ENCODE measurements around the gene NOG. TPM values are rescaled to one million over a fixed set of nuclear protein-coding genes. Genes with fewer than 3 reads are reported as not detected.

Gene NOG
- total RNA-seq, 2 experiments from 2014 or later = 2.6 to 3.4 TPM

DNA sequence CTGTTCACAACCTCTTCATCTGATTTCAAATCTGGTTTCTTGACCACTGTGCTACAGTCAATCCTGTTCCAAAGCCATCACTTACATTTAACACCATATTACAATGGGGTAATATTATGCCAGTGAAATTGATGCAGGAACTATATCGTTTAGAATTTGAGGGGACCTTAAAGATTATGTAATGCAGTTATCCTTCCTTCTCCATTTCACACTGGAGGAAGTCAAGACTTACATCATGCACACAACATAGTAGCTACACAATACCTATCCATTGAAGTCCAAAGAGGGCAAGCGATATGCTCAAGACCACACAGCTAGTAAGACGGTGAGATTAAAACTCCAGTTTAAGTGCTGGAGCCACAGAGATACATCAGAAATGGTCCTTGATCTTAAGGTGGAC is 16.8 kb downstream of the NOG start:
- Mint-ChIP-seq H3K9me3 (ENCODE audit: low read depth) (no peaks in the 10 kb centered on the region), H3K4me1 (peaks cover 8% of the 10 kb centered on the region), H3K4me3 (no peak overlapping the region), H3K27ac (no peak overlapping the region), H3K27me3 (no peaks in the 10 kb centered on the region), H3K36me3 (ENCODE audit: low read depth) (no peaks in the 10 kb centered on the region)
- CTCF ChIA-PET = interaction anchor here (0.7 to 2.3 kb wide), 2 partner anchors 11 to 106 kb away, joined by 3 to 6 read pairs; no protein-coding TSS in a partner anchor
- intact Hi-C loops (cut with DNase I, micrococcal nuclease) = no loop called here
- POLR2A ChIA-PET = no interaction called here
- DNase-seq (no peak), ATAC-seq (no peak)

DNA sequence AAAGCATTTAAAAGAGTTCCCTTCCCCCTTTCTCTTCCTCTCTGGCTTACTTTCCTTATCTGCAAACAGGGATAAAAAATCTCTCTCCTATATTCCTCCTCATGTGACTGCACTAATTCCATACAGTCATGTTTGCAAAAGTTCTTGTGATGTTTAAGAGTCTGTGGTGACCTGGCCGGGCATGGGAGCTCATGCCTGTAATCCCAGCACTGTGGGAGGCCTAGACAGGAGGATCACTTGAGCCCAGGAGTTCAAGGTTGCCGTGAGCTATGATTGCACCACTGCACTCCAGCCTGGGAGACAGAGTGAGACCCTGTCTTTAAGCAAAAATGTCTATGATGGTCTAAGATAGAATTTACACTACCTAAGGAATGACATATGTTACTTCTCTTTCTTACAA is 19.6 kb downstream of the NOG start:
- DNase-seq = no peak
- no peaks in the 10 kb centered on the region for H3K27me3 Mint-ChIP-seq
- H3K9me3 Mint-ChIP-seq (ENCODE audit: low read depth) = no peaks in the 10 kb centered on the region
- peaks cover 7% of the 10 kb centered on the region for H3K4me1 Mint-ChIP-seq
- POLR2A ChIA-PET = no interaction called here
- intact Hi-C loops (cut with DNase I, micrococcal nuclease) = no loop called here
- H3K36me3 Mint-ChIP-seq (ENCODE audit: low read depth) = no peaks in the 10 kb centered on the region
- no peak for ATAC-seq
- CTCF ChIA-PET = no interaction called here
- H3K27ac Mint-ChIP-seq = no peak overlapping the region
- H3K4me3 Mint-ChIP-seq = no peak overlapping the region

DNA sequence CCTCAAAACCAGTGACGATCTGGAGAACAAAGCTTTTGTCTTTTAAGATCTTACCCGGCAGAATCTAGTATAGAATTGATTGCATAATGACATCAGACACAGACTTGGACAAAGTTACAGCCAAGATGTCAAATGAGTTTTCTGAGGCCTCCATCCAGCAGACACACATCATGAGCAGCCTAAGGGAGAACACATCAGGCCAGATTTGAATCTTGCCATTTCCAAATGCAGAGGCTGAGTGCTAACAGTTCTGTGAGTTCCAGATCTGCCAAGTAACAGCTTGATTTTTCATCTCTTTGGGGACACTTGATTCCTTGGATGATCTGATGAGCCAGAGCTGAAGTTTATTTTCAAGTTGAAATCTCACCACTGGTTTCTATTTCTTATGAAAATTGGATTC is 21.0 kb downstream of the NOG start:
- DNase-seq (no peak), ATAC-seq (no peak)
- POLR2A ChIA-PET = no interaction called here
- intact Hi-C loops (cut with DNase I, micrococcal nuclease) = no loop called here
- Mint-ChIP-seq H3K36me3 (ENCODE audit: low read depth) (no peaks in the 10 kb centered on the region), H3K9me3 (ENCODE audit: low read depth) (no peaks in the 10 kb centered on the region), H3K4me1 (peaks cover 7% of the 10 kb centered on the region), H3K4me3 (no peak overlapping the region), H3K27me3 (no peaks in the 10 kb centered on the region), H3K27ac (no peak overlapping the region)
- CTCF ChIA-PET = no interaction called here

DNA sequence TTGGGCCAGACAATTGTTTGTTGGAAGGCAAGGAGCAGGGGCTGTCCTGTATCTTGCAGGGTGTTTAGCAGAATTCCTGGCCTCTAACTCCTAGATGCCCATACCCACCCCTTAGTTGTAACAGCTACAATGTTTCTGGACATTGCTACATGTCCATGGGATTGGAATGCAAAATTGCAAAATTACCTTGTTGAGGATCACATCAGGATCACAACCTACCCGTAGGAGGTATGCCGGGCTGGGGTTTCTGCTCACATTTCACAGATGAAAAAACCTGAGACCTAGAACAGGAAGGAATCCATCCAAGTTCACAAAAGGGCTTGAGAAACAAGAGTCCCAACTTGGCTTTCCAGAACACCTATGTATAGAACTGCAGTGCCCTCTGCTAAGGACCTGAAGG is 22.7 kb downstream of the NOG start:
- intact Hi-C loops (cut with DNase I, micrococcal nuclease) = no loop called here
- CTCF ChIA-PET = interaction anchor here (0.6 to 1.4 kb wide), 2 partner anchors 100 to 189 kb away, joined by 3 read pairs; no protein-coding TSS in a partner anchor
- H3K36me3 Mint-ChIP-seq (ENCODE audit: low read depth) = no peaks in the 10 kb centered on the region
- DNase-seq = no peak
- H3K4me3 Mint-ChIP-seq = no peak overlapping the region
- peaks cover 7% of the 10 kb centered on the region for H3K4me1 Mint-ChIP-seq
- no peaks in the 10 kb centered on the region for H3K27me3 Mint-ChIP-seq
- ATAC-seq = no peak
- H3K27ac Mint-ChIP-seq = no peak overlapping the region
- no peaks in the 10 kb centered on the region for H3K9me3 Mint-ChIP-seq (ENCODE audit: low read depth)
- POLR2A ChIA-PET = no interaction called here

DNA sequence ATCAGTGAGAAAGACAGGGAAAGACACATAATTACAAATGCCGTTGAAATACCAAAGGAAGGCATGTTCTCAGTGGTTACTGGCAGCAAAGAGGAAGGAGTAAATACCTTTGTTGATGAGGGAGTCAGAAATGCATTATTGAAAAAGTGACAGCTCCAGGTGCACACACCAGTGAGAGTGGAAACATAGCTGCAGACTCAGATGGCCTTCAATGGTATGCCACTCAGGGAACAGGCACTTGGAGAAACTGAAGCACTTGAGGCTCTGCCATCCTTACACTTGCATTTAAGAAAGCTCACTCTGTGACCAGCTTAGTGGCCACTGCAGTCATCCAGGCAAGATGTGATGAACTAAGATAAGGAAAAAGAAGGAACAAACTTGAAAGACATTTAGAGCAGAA is 29.9 kb downstream of the NOG start:
- CTCF ChIA-PET = interaction anchor here (0.7 to 1.4 kb wide), 4 partner anchors 25 to 888 kb away, joined by 3 to 4 read pairs (median 3); no protein-coding TSS in a partner anchor
- intact Hi-C loops (cut with DNase I, micrococcal nuclease) = no loop called here
- H3K4me1 Mint-ChIP-seq = peaks cover 3% of the 10 kb centered on the region
- no peak overlapping the region for H3K4me3 Mint-ChIP-seq
- H3K27me3 Mint-ChIP-seq = no peaks in the 10 kb centered on the region
- no peaks in the 10 kb centered on the region for H3K36me3 Mint-ChIP-seq (ENCODE audit: low read depth)
- POLR2A ChIA-PET = interaction anchor here (0.5 to 0.6 kb wide), 2 partner anchors 25 to 142 kb away, joined by 3 to 4 read pairs; no protein-coding TSS in a partner anchor
- no peaks in the 10 kb centered on the region for H3K9me3 Mint-ChIP-seq (ENCODE audit: low read depth)
- no peak overlapping the region for H3K27ac Mint-ChIP-seq
- DNase-seq (no peak), ATAC-seq (no peak)

DNA sequence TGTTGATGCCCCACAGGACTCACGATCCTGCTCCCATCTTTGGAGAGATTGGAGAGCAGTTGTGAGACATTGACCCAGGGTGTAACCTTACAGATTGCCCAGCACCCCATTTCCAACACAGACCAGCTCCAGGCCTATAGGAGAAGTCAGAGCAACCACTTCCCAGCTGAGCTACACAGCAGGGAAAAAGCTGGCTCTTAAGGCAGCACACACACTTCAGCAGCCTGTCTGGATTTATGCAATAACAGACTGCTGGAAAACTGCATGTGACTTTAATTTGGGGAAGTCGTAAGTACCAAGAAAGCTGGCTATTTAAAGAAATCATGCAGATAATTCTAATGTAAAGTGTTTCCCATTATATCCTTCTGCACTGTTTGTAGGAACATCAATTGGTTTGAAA is 30.8 kb downstream of the NOG start:
- intact Hi-C loops (cut with DNase I, micrococcal nuclease) = no loop called here
- Mint-ChIP-seq H3K36me3 (ENCODE audit: low read depth) (no peaks in the 10 kb centered on the region), H3K27me3 (no peaks in the 10 kb centered on the region), H3K4me1 (peaks cover 3% of the 10 kb centered on the region), H3K27ac (no peak overlapping the region), H3K4me3 (no peak overlapping the region), H3K9me3 (ENCODE audit: low read depth) (no peaks in the 10 kb centered on the region)
- ChIA-PET POLR2A (no interaction called here), CTCF (interaction anchor here (0.7 to 1.9 kb wide), 3 partner anchors 21 to 91 kb away, joined by 3 to 4 read pairs (median 4); no protein-coding TSS in a partner anchor)
- DNase-seq (no peak), ATAC-seq (no peak)

DNA sequence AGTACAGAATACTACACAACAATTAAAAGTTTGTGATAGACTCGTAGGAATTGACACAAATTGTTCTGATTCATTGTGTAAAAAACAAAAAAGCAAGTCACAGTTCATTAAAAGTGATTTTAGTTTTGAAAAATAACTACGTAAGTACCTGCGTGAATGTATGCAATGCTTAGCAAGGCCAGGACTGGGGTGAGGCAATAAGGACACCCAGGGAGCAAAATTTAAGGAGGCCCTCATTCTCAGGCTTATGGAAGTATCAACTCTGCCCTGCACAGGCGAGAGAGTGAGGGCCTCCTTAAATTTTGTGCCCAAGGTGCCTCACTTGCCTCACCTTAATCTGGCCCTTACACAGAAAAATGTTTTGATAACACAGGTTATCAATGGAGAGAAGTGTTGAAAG is 31.4 kb downstream of the NOG start:
- Mint-ChIP-seq H3K4me1 (peaks cover 5% of the 10 kb centered on the region), H3K27ac (no peak overlapping the region), H3K27me3 (no peaks in the 10 kb centered on the region), H3K36me3 (ENCODE audit: low read depth) (no peaks in the 10 kb centered on the region), H3K9me3 (ENCODE audit: low read depth) (no peaks in the 10 kb centered on the region), H3K4me3 (no peak overlapping the region)
- ATAC-seq = no peak
- intact Hi-C loops (cut with DNase I, micrococcal nuclease) = no loop called here
- DNase-seq = no peak
- ChIA-PET POLR2A (no interaction called here), CTCF (interaction anchor here (0.7 to 1.9 kb wide), 3 partner anchors 22 to 91 kb away, joined by 3 to 4 read pairs (median 4); no protein-coding TSS in a partner anchor)

DNA sequence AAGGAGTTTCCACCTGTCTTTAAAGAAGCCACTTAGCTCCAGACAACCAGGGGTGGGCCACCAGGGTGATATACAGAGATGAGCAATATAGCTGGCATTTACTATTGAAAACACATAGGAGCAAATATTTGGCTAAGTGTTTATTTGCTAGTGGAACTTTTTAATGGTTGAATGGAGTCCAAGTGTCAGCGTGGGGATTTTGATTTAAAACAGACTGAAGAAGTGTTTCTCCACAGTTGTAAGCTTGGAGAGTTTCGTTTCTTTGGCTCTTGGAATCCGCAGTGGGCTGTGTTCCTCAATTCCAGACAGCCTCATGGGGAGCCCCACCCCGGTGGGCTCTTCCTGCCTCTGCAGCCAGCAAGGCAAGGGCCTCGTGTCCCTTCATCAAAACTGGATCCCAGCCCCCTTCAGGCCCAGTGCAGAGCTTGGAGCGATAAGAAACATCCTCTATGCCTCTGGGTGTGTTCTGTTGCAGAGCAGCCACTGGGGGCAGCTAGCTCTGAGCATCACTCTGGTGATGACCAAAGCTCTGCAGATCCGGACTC is 36.1 kb downstream of the NOG start:
- intact Hi-C loops (cut with DNase I, micrococcal nuclease) = no loop called here
- peak; percentile 84 for ATAC-seq
- Mint-ChIP-seq H3K4me1 (peaks cover 3% of the 10 kb centered on the region), H3K4me3 (no peak overlapping the region), H3K9me3 (ENCODE audit: low read depth) (no peaks in the 10 kb centered on the region), H3K27me3 (no peaks in the 10 kb centered on the region), H3K27ac (no peak overlapping the region), H3K36me3 (ENCODE audit: low read depth) (no peaks in the 10 kb centered on the region)
- ChIA-PET POLR2A (no interaction called here), CTCF (interaction anchor here (0.6 to 1.3 kb wide), 9 partner anchors 8 to 325 kb away, joined by 3 to 7 read pairs (median 3); no protein-coding TSS in a partner anchor)
- peak; percentile 29 for DNase-seq

DNA sequence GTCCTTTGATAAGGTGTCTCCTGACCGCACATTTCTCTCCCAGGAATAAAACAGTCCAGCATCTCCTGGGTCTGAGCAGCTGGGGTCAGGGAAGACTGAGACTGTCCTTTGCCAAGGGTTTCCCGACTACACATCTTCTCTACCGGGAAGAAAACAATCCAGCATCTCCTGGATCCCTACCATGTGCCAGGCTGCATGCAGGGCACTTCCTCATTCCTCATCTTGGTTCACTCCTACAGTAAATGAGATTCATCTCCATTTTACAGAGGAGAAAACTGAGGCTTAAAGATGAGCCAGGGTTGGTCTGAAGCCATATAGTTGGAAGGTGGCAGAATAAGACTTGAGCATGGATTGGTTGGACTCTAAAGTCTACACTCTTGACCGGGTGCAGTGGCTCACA is 36.7 kb downstream of the NOG start:
- no peak overlapping the region for H3K27ac Mint-ChIP-seq
- CTCF ChIA-PET = interaction anchor here (0.6 to 1.3 kb wide), 6 partner anchors 8 to 213 kb away, joined by 3 to 7 read pairs (median 3); no protein-coding TSS in a partner anchor

DNA sequence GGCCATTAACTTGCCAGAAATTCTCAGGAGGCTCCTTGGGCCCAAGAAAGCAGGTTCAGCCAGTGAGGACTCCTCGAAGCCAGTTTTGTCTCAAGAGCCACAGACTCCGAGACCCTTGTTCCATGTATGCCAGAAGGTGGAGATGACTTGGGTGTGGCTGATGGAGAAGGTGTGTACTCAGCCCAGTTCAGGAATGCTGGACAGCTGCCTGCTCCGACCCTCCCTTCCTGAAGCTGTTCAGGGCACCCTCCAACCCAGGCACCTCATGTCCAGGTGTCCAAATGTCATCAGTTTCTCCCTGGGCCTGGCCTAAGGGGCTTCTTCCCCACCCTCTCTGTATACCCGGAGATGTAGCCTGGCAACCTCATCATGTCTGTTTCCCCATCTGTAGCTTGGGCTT is 40.2 kb downstream of the NOG start:
- H3K9me3 Mint-ChIP-seq (ENCODE audit: low read depth) = no peaks in the 10 kb centered on the region
- ChIA-PET POLR2A (no interaction called here), CTCF (no interaction called here)
- H3K4me1 Mint-ChIP-seq = peaks cover 3% of the 10 kb centered on the region
- no peaks in the 10 kb centered on the region for H3K27me3 Mint-ChIP-seq
- ATAC-seq = no peak
- intact Hi-C loops (cut with DNase I, micrococcal nuclease) = no loop called here
- H3K36me3 Mint-ChIP-seq (ENCODE audit: low read depth) = no peaks in the 10 kb centered on the region
- no peak overlapping the region for H3K4me3 Mint-ChIP-seq
- DNase-seq = no peak
- H3K27ac Mint-ChIP-seq = no peak overlapping the region

More for the DNA sequence above, 36.7 kb downstream of the NOG start:
- intact Hi-C loops (cut with DNase I, micrococcal nuclease) = no loop called here
- Mint-ChIP-seq H3K4me3 (no peak overlapping the region), H3K36me3 (ENCODE audit: low read depth) (no peaks in the 10 kb centered on the region), H3K27me3 (no peaks in the 10 kb centered on the region), H3K9me3 (ENCODE audit: low read depth) (no peaks in the 10 kb centered on the region), H3K4me1 (peaks cover 3% of the 10 kb centered on the region)
- DNase-seq (no peak), ATAC-seq (no peak)
- POLR2A ChIA-PET = no interaction called here

DNA sequence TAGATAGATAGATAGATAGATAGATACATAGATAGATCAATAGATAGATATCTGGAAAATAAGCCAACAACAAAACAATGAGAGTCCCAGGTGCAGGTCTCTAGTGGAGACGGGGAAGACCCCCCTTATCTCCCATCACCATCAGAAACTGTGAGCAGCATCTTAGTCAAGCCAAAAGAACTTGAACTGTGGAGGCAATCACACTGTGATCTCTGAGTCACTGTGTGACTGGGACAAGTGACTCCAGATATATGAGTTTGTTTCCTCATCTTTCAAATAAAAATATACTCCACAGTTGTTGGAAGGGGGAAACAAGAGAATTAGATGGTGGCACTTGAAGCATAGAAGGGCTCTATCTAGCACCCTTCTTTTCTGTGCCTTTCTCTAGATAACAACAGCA is 42.1 kb downstream of the NOG start:
- intact Hi-C loops (cut with DNase I, micrococcal nuclease) = no loop called here
- POLR2A ChIA-PET = no interaction called here
- H3K27me3 Mint-ChIP-seq = peaks cover under 1% of the 10 kb centered on the region
- ATAC-seq (no peak), DNase-seq (no peak)
- H3K4me1 Mint-ChIP-seq = peaks cover 6% of the 10 kb centered on the region
- no peaks in the 10 kb centered on the region for H3K36me3 Mint-ChIP-seq (ENCODE audit: low read depth)
- H3K9me3 Mint-ChIP-seq (ENCODE audit: low read depth) = no peaks in the 10 kb centered on the region
- CTCF ChIA-PET = interaction anchor here (0.6 to 1.5 kb wide), 2 partner anchors 80 to 258 kb away, joined by 3 read pairs; no protein-coding TSS in a partner anchor
- H3K4me3 Mint-ChIP-seq = no peak overlapping the region
- H3K27ac Mint-ChIP-seq = no peak overlapping the region

DNA sequence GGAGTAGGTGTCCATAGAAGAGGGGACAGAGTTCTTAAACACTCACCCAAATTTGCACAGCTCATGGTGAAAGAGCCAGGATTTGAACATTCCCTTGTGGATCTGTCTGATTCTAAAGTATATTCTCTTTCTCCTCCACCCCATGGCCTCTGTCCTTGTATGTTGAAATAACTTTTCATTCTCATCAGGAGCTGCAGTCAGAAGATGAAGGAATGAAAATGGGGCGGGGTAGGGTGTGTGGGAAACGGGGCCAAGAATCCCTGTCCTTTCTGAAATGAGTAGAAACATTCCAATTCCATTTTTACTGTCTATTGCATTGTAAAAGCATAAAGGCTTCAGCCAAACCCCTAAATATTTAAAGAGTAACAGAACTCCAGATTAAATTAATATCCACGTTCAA is 42.8 kb downstream of the NOG start:
- DNase-seq (no peak), ATAC-seq (no peak)
- Mint-ChIP-seq H3K4me3 (no peak overlapping the region), H3K36me3 (ENCODE audit: low read depth) (no peaks in the 10 kb centered on the region), H3K27me3 (peaks cover 2% of the 10 kb centered on the region), H3K9me3 (ENCODE audit: low read depth) (no peaks in the 10 kb centered on the region), H3K27ac (no peak overlapping the region), H3K4me1 (peaks cover 6% of the 10 kb centered on the region)
- ChIA-PET POLR2A (no interaction called here), CTCF (interaction anchor here (0.6 to 1.5 kb wide), 2 partner anchors 79 to 257 kb away, joined by 3 read pairs; no protein-coding TSS in a partner anchor)
- intact Hi-C loops (cut with DNase I, micrococcal nuclease) = no loop called here
